DLD1 (cell line): Measurements from ENCODE around the gene CD276.
"Not testable (repeated sequence)": the region's sequence is repeated elsewhere in the genome, so short reads cannot be mapped to it uniquely, and the experiment has no call there.

ENCODE experiments used
- in situ Hi-C: cut with HindIII; loops from 2 replicates; pipeline ENCODE4 v1.10.0; 2017; ENCODE audit warnings: low sequenced_read_pairs

The CD276 gene

DNA sequence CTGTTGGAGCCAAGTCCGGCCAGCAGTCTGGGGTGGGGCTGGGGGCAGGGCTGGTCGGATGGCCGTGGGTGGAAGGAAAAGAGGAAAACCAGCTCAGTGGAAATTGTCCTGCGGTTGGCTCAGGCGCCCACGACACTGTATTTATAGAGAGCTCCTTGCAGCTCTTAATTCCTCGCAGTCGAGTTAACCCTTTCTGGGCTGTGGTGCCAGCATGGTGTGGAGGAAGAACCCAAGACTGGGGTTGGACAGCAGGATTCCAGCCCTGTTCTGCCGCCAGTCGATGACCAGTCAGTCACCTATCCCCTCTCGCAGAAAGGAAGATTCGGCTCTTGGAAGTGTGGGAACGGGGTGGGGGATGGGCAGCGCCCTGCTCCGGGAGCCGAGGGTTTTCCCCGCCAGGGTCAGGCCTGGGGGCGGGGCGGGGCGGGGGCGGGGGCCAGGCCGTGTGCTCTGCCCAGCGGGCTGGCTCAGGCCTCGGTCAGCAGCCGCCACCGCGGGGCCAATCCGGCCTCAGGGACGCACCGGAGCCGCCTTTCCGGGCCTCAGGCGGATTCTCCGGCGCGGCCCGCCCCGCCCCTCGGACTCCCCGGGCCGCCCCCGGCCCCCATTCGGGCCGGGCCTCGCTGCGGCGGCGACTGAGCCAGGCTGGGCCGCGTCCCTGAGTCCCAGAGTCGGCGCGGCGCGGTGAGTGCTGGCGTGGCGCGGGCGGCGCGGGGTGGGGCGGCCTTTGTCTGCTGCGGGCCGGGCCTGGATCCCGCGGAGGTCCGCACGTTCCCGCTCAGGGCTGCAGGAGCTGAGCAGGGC, at the start of gene CD276:
CD276 (plus strand) TSS at position 607 of the 804 bp plus-strand sequence. CDS start 15,257 bp downstream, outside the sequence.
- in situ Hi-C loops = loop anchor here (10.0 kb wide), 1 partner anchor 159 kb away; no protein-coding TSS in a partner anchor

DNA sequence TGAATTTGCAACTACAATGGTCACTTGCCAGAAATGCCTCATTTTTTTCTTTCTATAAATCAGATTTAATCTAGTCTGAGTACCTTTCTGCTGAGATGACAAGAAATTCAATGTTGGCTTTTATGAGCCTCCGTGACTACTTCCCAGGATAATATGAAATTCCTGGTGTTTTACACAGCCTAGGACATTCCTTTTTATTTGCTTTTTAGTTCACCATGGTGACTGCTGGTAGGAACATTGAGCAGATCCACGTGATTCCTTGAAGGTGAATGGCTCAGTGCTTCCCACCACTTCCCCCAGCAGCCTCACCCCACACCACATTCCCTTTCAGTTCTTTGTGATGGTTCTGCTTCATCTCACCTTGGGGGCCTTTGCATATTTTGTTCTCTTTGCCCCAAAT, 46.7 kb upstream of the CD276 start:
- in situ Hi-C loops = no loop called here

DNA sequence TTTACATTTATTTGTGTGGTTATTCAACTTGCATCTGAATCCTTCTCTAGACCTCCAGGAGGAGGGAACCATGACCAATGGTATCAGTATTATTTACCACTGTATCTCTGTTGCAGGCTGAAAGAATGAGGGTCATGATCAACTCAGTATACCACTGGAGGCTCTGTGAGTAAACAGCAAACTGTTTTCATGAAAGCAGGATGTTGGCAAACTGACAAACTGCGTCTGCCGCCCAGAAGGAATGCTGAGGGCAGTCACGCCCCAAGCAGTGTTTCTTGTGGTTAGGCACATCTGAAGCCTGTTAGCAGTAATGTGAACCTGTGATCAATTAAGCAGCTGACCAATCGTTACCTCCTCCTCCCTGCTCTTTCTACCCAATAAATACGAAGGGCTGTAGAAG, 44.7 kb upstream of the CD276 start:
- in situ Hi-C loops = not testable (repeated sequence)

DNA sequence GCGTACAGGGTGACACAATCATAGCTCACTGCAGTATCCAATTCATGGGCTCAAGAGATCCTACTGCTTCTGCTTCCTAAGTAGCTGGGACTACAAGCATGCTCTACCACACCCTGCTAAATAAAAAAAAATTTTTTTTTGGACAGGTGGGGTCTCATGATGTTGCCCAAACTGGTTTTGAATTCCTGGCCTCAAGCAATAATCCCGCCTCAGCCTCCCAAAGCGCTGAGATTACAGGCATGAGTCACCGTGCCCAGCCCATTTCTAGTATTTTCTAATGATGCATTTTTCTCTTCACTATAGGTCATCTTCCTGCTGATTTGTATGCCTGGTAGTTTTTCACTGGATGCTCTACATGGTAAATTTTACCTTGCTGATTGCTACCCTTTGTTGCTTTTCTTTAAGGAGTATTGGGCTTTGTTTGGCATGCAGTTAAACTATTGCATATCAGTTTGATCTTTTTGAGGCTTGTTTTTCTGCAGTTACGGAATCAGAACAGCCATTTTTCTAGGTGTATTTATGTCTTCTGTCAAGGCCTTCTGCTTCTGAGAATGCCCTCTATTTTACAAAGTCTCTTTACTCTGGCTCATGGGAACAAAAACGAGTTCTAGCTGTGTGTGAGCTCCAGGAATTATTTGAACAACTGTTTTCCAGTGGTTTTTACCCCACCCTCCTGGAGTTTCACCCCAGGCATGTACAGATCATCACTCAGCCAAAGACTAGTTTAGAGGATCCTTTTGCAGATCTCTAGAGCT, 36.7 kb upstream of the CD276 start:
- in situ Hi-C loops = no loop called here

DNA sequence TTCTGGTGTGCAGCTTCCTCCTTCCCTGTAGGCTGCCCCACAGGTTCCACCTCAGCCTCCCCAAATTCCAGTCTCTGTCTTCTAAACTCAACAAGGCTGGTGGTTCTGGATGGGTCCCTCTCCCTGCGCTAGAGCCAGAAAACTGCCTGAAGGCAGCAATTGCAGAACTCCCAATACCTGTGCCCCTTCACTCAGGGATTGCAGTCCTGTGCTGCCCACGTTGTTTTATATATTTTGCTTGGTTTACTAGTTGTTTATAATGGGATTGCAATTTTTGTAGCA, 36.2 kb upstream of the CD276 start:
- in situ Hi-C loops = no loop called here

DNA sequence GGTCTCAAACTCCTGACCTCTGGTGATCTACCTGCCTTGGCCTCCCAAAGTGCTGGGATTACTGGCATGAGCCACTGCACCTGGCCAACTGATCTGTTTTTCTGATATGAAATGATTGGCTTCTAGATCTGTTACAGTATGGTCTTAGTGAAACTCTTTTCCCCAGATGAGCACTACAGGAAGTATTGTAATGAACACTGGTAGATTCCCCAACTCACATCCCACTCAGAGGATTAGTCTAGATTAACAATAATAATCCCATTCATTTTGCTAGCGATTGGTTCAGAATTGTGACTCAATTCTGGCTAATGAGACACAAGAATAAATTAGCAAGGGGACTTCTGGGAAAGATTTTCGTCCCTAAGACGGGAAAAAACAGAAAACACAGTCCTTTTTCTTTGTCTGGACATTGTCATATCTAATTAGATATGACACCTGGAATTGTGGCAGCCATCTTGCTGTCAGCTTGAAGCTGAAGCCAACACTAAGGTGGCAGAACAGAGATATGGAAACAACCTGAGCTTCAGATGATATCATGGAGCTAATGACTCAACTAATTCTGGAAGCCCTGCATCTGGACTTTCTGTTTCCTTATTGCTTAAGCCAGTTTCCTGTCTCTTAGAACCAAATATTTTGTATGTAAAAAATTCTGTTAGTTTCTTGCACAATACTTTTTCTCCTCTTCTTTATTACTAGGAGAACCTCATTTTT, 33.6 kb upstream of the CD276 start:
- in situ Hi-C loops = no loop called here

DNA sequence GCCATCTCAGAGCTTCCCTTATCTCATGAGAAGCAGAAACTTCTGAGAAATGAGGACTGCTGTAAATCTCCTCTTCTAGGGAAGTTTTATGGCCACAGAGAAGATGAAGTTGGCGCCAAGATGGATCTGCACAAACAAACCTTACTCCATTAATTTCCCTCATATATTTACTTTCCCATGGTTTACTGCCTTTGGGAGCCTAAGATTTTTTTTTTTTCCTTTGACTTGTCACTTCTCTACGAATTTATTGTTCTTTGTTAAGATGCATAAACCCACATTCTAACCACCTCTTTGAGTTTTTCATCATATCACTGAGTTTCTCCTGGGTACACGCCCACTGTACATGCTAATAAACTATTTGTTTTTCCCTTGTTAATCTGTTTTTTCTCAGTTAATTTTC, 29.5 kb upstream of the CD276 start:
- in situ Hi-C loops = no loop called here

DNA sequence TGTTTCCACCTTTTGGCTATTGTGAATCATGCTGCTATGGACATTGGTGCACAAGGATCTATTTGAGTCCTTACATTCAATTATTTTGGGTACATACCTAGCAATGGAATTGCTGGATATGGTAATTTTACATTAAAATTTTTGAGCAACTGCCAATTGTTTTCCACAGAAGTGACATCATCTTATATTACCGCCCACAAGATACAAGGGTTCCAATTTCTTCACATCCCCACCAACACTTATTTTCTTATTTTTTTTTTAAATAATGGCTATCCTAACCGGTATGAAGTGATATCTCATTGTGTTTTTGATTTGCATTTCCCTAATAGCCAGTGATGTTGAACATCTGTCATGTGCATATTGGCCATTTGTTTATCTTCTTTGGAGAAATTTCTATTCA, 28.5 kb upstream of the CD276 start:
- in situ Hi-C loops = no loop called here

DNA sequence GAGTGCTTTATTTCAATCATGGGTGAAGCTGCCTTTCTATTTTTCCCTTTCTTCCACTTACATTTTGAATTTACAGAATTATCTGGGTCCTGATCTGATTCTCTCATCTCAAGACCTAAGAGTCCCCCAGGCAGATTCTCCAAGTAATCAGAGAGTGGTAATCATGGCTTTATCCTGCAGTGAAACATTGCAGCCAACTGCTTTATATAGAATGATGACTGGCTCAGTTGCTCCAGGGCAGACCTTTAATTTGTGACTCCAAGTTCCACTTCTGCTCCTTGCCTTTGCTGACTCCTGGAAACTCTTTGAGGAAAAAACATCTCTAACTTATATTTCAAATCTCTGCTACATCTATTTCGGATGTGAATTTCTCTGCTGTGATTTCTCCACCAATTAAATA, 25.5 kb upstream of the CD276 start:
- in situ Hi-C loops = no loop called here

DNA sequence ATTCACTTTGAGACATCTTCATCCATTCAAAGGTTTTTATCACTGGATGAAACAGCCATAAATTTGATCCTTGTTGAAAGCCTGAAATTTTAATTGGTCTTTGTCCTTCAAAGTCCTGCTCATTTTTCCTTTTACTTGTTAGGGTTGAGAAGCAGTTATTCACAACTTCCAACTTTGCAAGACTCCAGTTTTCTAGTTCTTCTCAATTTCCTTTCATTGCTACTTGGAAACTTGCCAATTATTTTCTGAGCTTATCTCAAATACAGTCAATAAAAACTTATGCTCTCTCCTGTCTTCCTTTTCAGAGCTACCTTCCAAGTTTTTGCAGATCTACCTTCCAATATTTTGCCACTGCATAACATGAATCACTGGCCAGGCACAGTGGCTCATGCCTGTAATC, 23.7 kb upstream of the CD276 start:
- in situ Hi-C loops = no loop called here

DNA sequence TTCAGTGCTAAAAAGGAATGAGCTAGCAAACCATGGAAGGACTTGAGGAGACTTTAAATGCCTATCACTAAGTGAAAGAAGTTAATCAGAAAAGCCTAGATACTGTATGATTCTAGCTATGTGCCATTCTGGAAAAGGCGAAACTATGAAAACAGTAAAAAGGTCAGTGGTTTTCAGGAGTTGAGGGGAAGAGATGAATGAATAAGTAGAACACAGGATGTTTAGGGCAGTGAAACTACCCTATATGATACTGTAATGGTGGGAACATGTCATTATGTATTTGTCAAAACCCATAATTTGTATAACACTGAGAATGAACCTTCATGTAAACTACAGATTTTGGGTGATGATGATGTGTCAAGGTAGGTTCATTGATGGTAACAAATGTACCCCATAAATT, 9.6 kb upstream of the CD276 start:
- in situ Hi-C loops = no loop called here

DNA sequence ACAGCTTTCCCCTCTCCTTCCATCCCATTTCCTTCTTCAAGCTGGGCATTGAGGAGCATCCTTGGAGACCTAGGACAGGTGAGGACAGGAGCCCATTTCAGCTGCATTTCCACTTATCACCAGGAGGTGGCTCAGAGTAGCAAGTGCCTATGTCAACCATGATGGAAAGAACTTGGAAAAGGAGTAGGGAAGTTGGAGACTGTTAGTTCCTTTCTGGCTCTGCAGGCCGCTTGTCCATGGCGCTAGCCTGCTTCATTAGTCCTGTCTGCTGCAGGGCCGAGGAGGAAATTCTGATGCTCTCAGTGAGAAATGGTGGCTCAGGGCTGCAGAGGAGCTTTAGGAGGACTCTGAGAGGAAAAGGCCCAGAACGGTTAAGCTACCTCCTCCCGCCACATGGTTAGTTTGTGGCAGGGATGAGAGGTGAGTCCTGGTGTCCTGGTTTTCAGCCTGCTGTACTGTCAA, 7.0 kb upstream of the CD276 start:
- in situ Hi-C loops = no loop called here

DNA sequence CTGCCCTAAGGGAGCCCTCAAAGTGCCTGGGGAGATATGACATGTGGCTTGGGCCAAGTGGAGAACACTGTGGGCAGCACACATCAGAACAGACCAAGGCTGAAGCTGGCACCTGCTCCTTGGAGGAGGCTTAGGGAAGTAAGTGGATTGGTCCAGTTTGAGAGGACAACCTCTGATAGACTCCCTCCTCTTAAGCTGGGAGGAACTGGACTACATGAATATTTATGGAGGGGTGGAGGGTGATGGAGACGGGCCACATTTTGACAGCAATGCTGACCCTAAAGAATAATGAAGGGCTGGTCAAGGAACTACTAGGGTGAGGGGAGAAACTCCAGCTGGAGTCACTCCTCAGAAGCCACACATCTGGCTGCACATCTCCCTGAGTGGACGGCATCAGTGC, 6.5 kb upstream of the CD276 start:
- in situ Hi-C loops = no loop called here

DNA sequence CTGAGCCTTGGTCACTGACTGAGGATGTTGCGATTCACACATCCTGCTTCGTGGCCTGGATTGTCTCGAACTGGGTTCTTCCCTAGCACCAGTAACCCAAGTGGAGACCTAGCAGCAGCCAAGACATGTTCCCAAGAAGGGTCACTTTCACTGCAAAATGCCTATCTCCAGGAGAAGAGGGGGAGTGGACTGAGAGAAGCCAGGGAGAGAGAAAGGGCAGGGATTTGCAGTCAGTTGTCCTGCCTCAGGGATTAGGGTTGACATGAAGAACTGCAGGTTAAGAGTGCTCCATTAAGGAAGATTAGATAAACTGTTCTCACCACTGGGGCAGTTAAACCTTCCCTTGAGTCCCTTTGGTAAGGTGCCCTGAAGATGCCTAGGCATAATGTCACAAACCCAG, 5.7 kb upstream of the CD276 start:
- in situ Hi-C loops = no loop called here

DNA sequence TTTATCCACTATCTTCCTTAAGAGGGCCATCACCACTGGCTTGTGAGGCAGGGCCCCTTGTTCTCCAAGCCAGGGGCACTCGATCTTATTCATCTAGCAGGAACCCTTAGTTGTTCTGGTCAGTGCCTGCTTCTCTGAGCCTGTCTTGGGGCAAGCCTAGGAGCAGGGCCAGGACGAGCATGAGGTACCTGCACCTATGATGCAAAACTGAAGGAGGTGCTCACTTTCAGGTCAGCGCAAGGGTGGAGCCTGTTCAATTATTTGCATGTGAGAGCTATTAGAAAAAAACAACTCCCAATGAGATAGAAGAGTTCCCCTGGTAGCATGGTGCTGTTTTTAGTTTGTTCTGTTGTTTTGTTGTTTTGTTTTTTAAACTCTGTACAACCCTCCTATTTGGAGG, 5.0 kb upstream of the CD276 start:
- in situ Hi-C loops = no loop called here

DNA sequence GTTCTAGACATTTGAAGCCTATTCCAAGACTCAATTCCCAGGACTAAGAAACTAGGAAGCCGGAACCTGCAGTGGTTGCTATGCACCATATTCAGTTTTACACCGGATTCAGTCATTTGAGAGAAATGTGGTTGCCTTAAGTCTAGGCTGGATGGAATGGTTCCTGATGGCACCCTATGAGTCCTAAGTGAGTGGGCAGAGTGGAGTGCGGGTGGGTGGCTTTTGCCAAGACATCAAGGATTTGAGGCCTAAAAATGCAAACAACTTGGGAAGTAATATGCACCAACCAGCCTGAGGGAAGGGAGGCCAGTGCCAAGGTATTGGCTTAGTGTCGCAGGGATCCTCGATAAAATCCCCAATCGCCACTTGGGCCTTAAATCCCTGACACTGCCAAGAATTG, 4.2 kb upstream of the CD276 start:
- in situ Hi-C loops = loop anchor here (10.0 kb wide), 1 partner anchor 155 kb away; no protein-coding TSS in a partner anchor

DNA sequence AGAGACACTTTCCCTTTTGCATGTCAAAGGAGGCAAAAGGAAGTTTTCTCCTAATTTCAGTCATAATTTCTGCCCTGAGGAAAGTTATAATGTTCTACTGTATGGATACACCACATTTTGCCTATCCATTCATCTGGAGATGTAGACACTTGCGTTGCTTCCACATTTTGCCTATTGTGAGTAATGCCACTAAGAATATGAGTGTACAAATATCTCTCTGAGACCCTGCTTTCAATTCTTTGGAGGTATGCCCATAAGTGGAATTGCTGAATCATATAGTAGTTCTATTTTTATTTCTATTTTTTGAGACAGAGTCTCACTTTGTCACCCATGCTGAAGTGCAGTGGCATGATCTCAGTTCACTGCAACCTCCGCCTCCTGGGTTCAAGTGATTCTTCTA, 3.6 kb upstream of the CD276 start:
- in situ Hi-C loops = loop anchor here (10.0 kb wide), 1 partner anchor 156 kb away; no protein-coding TSS in a partner anchor

DNA sequence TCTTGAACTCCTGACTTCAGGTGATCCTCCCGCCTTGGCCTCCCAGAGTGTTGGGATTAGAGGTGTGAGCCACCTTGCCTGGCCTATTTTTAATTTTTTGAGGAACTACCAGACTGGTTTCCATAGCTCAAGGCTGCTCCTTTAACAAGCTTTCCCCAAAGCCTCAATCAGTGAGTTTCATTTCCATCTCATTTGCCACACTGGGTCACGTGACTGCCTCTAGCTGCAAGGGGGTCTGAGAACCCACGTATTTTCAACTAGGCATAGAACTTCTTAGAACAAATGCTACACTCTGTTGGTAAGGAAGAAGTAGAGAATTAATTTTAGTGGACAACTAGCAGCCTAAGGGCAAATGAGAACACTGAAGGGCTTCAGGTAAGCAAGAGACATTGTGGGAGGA, 3.1 kb upstream of the CD276 start:
- in situ Hi-C loops = loop anchor here (10.0 kb wide), 1 partner anchor 156 kb away; no protein-coding TSS in a partner anchor

DNA sequence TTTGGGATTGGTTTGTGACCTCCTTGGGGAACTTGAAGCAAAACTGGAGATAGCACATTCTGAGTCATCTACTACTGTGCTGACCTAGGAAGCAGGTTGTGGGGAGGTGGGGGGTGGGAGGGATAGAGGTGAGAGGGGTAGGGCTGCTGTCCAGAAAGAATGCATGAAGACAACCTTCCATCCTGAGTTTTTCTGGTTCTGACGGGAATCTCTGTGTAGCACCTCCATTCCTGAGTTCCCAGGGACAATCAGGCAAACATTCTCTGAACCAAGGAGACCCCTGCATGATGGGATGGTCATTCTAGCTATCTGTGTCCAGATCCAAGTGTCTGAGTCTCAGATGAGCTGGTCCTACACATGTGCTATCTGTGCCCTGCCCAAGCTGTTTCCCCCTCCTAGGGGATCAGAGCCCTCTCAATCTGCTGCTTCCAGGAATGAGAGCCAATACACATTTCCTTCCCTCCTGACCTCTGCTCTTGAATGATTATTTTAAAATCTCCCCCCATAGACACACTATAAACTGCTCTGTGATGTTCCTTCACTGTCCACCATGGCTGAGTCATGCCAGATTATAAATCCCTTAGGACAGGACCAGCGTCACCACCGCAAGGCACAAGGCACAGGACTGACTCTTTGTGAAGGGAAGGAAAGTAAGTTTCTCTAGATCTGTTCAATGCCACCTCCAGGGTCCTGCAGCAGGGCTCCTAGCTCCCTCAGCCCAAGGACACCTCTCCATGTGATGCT, 2.2 kb upstream of the CD276 start:
- in situ Hi-C loops = loop anchor here (10.0 kb wide), 1 partner anchor 157 kb away; no protein-coding TSS in a partner anchor

DNA sequence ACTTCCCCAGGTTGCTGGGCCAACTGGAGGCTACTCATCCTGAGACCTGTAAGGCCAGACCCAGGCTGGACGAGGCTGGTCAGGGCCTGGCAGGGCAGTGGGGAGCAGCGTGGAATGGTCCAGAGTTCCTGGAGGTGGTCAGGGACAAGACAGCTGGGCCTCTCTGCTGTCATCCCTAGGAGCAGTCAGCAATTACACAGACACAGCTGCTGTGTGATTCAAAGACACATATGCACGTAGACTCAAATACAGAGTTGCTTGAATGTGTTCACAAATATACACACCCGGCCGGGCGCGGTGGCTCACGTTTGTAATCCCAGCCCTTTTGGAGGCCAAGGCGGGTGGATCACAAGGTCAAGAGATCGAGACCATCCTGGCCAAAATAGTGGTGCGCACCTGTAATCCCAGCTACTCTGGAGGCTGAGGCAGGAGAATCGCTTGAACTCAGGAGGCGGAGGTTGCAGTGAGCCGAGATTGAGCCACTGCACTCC, 1.5 kb upstream of the CD276 start:
- in situ Hi-C loops = loop anchor here (10.0 kb wide), 1 partner anchor 158 kb away; no protein-coding TSS in a partner anchor
